HCT116 (cell line): ENCODE data around the gene CAMKMT.

Source experiments
- CTCF ChIP-seq, 3 experiments: fragments of 200-600 bp in 1 of 3; sonication (generic) in 1 of 3; IDR thresholded peaks in 2 of 3; conservative IDR thresholded peaks in 1 of 3; 2 replicates each; pipeline ENCODE4 v1.5.1; 2012 to 2017; ENCODE audit warnings: low read depth in 2 of 3, low read length in 2 of 3, antibody characterized with exemption in 1 of 3, borderline replicate concordance in 1 of 3, control low read depth in 1 of 3, mild to moderate bottlenecking in 1 of 3, mixed read lengths in 1 of 3, mixed run types in 1 of 3, moderate library complexity in 1 of 3; ENCODE audit not compliant: insufficient read depth in 1 of 3
- EGR1 ChIP-seq: IDR thresholded peaks from 2 replicates; pipeline ENCODE4 v1.6.1; 2012; ENCODE audit warnings: low read depth
- ELF1 ChIP-seq: IDR thresholded peaks from 2 replicates; pipeline ENCODE4 v1.6.1; 2012; ENCODE audit warnings: low read depth, borderline replicate concordance
- EZH2 ChIP-seq: fragments of 200-600 bp; sonication (generic); IDR thresholded peaks from 2 replicates; pipeline ENCODE4 v1.6.1; 2017; ENCODE audit warnings: antibody characterized with exemption, mixed run types
- FOSL1 ChIP-seq: IDR thresholded peaks from 2 replicates; pipeline ENCODE4 v1.6.1; 2012; ENCODE audit warnings: low read depth
- POLR2A ChIP-seq: IDR thresholded peaks from 2 replicates; pipeline ENCODE4 v1.7.0; 2011; ENCODE audit warnings: borderline replicate concordance; ENCODE audit not compliant: insufficient read depth, insufficient read length; ENCODE audit errors: extremely low read depth
- POLR2AphosphoS5 ChIP-seq: IDR thresholded peaks from 2 replicates; pipeline ENCODE4 v1.6.1; 2011; ENCODE audit warnings: mild to moderate bottlenecking, low read depth, low read length, moderate library complexity
- REST ChIP-seq: IDR thresholded peaks from 2 replicates; pipeline ENCODE4 v1.6.1; 2012; ENCODE audit warnings: low read depth
- SP1 ChIP-seq: IDR thresholded peaks from 2 replicates; pipeline ENCODE4 v1.6.1; 2012; ENCODE audit warnings: low read depth
- SRF ChIP-seq: IDR thresholded peaks from 2 replicates; pipeline ENCODE4 v1.6.1; 2012; ENCODE audit warnings: low read depth
- YY1 ChIP-seq: IDR thresholded peaks from 2 replicates; pipeline ENCODE4 v1.6.1; 2011; ENCODE audit warnings: low read length, low read depth, moderate library complexity, mild to moderate bottlenecking; ENCODE audit not compliant: insufficient replicate concordance; ENCODE audit errors: extremely low read depth
- ZBTB33 ChIP-seq: IDR thresholded peaks from 2 replicates; pipeline ENCODE4 v1.6.1; 2011; ENCODE audit warnings: mild to moderate bottlenecking, low read length, moderate library complexity; ENCODE audit not compliant: insufficient replicate concordance; ENCODE audit errors: extremely low read depth
- ZNF274 ChIP-seq: fragments of 200-500 bp; sonication (Bioruptor generic); IDR thresholded peaks from 2 replicates; pipeline ENCODE4 v1.6.1; 2014; ENCODE audit warnings: mild to moderate bottlenecking, low read depth, low read length, inconsistent platforms

GRCh38 chr2:44389895-44390294 lies 28.1 kb downstream of the CAMKMT start:
- peak; percentile 17 to 60 (median 22); a peak in 4 of 6 replicates for TF ChIP-seq CTCF (IDR thresholded peaks at IDR 0.05 in 2 of 3, conservative IDR thresholded peaks at IDR 0.05 in 1 of 3; ENCODE audit: borderline replicate concordance in 1 of 3, insufficient read depth in 1 of 3, low read depth in 2 of 3, low read length in 2 of 3)
- TF ChIP-seq SP1, result no peak
- no peak for TF ChIP-seq POLR2AphosphoS5
- TF ChIP-seq EZH2, result no peak
- TF ChIP-seq YY1, result no peak
- no peak for TF ChIP-seq ELF1
- TF ChIP-seq POLR2A, result no peak
- TF ChIP-seq REST, result no peak
- TF ChIP-seq FOSL1, result no peak
- TF ChIP-seq EGR1, result no peak
- no peak for TF ChIP-seq ZNF274
- TF ChIP-seq SRF, result no peak
- no peak for TF ChIP-seq ZBTB33
